ENCODE data around the gene GLIPR1L2. TPM values are rescaled to one million over a fixed set of nuclear protein-coding genes. Genes with fewer than 3 reads are reported as not detected.

GLIPR1L2 gene
- total RNA-seq, 1 experiment from 2014 or later = not detected

GRCh38 chr12:75460204-75460603 lies 69.3 kb downstream of the GLIPR1L2 start:
- no TSS peak for BruUV-seq (replicated peaks)
- ChIA-PET CTCF (no interaction called here), POLR2A (no interaction called here)
- Mint-ChIP-seq H3K36me3 (ENCODE audit: insufficient read depth, unreplicated experiment) (peaks cover 4% of the 10 kb centered on the region), H3K27me3 (ENCODE audit: insufficient read depth, unreplicated experiment) (no peaks in the 10 kb centered on the region), H3K4me3 (ENCODE audit: unreplicated experiment) (no peak overlapping the region), H3K9me3 (ENCODE audit: unreplicated experiment) (peaks cover 32% of the 10 kb centered on the region), H3K27ac (ENCODE audit: unreplicated experiment) (no peak overlapping the region), H3K4me1 (ENCODE audit: low read depth, unreplicated experiment) (no peaks in the 10 kb centered on the region)
- no peaks in the 10 kb centered on the region for H3K27me3 ChIP-seq (replicated peaks; ENCODE audit: control insufficient read depth, insufficient read depth, low read length)
- no peak for DNase-seq
- no peak overlapping the region for H3K4me3 ChIP-seq (ENCODE audit: low read depth, low read length)
- H3K9me3 ChIP-seq = peaks cover 18% of the 10 kb centered on the region
- no peak for TF ChIP-seq CTCF (IDR thresholded peaks at IDR 0.05; ENCODE audit: insufficient read depth in 1 of 2, low read depth in 1 of 2, low read length in 1 of 2, severe bottlenecking in 1 of 2, unreplicated experiment in 1 of 2)
- H3K4me1 ChIP-seq = no peaks in the 10 kb centered on the region
- no peaks in the 10 kb centered on the region for H3K36me3 ChIP-seq (ENCODE audit: control insufficient read depth, insufficient read depth, low read length)
- intact Hi-C loops (cut with micrococcal nuclease; ENCODE audit: unreplicated experiment) = no loop called here

DNA sequence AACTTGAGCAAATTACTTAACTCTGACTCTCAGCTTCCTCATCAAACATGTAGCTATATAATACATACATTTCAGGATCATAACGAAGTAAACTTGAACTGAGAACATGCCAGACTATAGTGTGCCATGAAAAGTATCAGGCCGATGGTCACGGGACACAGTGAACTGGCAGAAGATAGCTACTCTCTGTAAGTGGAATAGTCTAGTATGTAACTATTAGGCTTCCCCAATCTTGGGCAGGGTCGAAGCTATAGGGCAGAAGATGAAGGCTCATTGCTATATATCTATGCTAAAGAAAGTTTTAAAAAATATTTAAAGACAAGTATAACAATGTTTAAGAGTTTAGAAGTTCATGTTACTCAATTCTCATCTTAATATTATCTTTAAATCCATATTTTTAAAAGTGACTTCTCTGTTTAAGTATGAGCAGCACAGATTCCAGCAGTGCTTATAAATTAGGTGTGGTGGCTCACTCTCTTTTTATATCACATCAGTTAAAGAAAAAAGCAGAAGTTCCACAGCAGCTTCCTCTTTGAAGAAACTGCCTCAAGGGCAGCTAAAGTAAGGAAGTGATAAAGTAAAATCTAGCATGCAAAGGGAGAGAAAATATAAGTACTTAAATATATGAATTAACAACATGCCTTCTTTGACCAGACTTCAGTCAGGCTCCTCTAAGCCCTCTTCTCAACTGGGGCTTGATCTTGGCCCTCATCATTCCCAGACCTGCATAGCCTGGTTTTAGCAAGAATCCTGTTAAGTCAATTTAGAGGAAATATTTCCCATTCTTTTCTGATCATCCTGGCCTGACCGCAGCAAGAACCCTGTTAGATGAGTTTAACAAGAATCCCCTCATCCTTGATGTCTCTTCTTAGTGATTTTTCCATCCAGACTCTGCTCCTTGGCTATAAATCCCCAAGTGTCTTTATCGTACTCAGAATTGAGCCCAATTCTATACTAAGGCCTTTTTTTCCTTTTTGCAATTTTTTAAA lies 81.3 kb downstream of the GLIPR1L2 start:
- ChIA-PET POLR2A (no interaction called here), CTCF (no interaction called here)
- H3K27me3 Mint-ChIP-seq (ENCODE audit: insufficient read depth, unreplicated experiment) = peaks cover 6% of the 10 kb centered on the region
- H3K4me1 ChIP-seq = no peaks in the 10 kb centered on the region
- no peak for DNase-seq
- H3K4me3 Mint-ChIP-seq (ENCODE audit: unreplicated experiment) = no peak overlapping the region
- H3K36me3 ChIP-seq (ENCODE audit: control insufficient read depth, insufficient read depth, low read length) = no peaks in the 10 kb centered on the region
- no peaks in the 10 kb centered on the region for H3K4me1 Mint-ChIP-seq (ENCODE audit: low read depth, unreplicated experiment)
- H3K9me3 Mint-ChIP-seq (ENCODE audit: unreplicated experiment) = no peaks in the 10 kb centered on the region
- TF ChIP-seq CTCF (IDR thresholded peaks at IDR 0.05; ENCODE audit: insufficient read depth in 1 of 2, low read depth in 1 of 2, low read length in 1 of 2, severe bottlenecking in 1 of 2, unreplicated experiment in 1 of 2) = no peak
- intact Hi-C loops (cut with micrococcal nuclease; ENCODE audit: unreplicated experiment) = no loop called here
- H3K9me3 ChIP-seq = no peaks in the 10 kb centered on the region
- no peak overlapping the region for H3K4me3 ChIP-seq (ENCODE audit: low read depth, low read length)
- H3K27me3 ChIP-seq (replicated peaks; ENCODE audit: control insufficient read depth, insufficient read depth, low read length) = no peaks in the 10 kb centered on the region
- no peak overlapping the region for H3K27ac Mint-ChIP-seq (ENCODE audit: unreplicated experiment)
- no TSS peak for BruUV-seq (replicated peaks)
- no peaks in the 10 kb centered on the region for H3K36me3 Mint-ChIP-seq (ENCODE audit: insufficient read depth, unreplicated experiment)

DNA sequence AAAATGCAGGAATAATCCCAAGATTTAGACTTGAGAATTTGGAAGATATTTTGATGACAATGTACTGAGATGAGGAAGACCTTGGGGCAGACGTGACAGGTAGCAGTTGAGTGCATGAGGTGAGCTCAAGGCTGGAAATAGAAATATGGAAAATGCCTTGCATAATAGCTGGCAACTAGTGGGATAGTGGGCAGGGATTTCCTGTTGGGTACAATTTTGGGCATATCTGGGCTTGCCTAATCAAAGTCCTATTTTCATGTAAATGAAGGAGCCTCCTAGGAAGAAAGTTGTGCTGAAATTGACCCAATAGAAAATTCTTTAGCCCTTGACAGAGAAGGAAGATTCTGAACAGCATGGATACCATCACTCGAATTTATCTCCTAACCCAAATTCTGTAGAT lies 83.2 kb downstream of the GLIPR1L2 start:
- Mint-ChIP-seq H3K9me3 (ENCODE audit: unreplicated experiment) (no peaks in the 10 kb centered on the region), H3K27ac (ENCODE audit: unreplicated experiment) (no peak overlapping the region), H3K4me3 (ENCODE audit: unreplicated experiment) (no peak overlapping the region), H3K27me3 (ENCODE audit: insufficient read depth, unreplicated experiment) (peaks cover 3% of the 10 kb centered on the region), H3K36me3 (ENCODE audit: insufficient read depth, unreplicated experiment) (no peaks in the 10 kb centered on the region), H3K4me1 (ENCODE audit: low read depth, unreplicated experiment) (no peaks in the 10 kb centered on the region)
- Histone ChIP-seq H3K36me3 (ENCODE audit: control insufficient read depth, insufficient read depth, low read length) (no peaks in the 10 kb centered on the region), H3K9me3 (no peaks in the 10 kb centered on the region), H3K4me3 (ENCODE audit: low read depth, low read length) (no peak overlapping the region), H3K4me1 (no peaks in the 10 kb centered on the region), H3K27me3 (replicated peaks; ENCODE audit: control insufficient read depth, insufficient read depth, low read length) (no peaks in the 10 kb centered on the region)
- no peak for DNase-seq
- ChIA-PET POLR2A (no interaction called here), CTCF (no interaction called here)
- TF ChIP-seq CTCF (IDR thresholded peaks at IDR 0.05; ENCODE audit: insufficient read depth in 1 of 2, low read depth in 1 of 2, low read length in 1 of 2, severe bottlenecking in 1 of 2, unreplicated experiment in 1 of 2) = no peak
- BruUV-seq (replicated peaks) = no TSS peak
- intact Hi-C loops (cut with micrococcal nuclease; ENCODE audit: unreplicated experiment) = no loop called here

Data from Caco-2 (cell line).